K562 (cell line): ENCODE measurements around the gene CNPY2.

Source experiments
- EGR1 ChIP-seq: fragments of 450-650 bp; conservative IDR thresholded peaks from 2 replicates; pipeline ENCODE4 v1.6.1; 2017; ENCODE audit warnings: mild to moderate bottlenecking
- ZNF121 ChIP-seq: sonication (generic); formaldehyde crosslinking; conservative IDR thresholded peaks from 2 replicates; pipeline ENCODE4 v1.8.0; 2022; ENCODE audit warnings: missing genetic modification reagents

- TF ChIP-seq EGR1 = no peak
- no peak for TF ChIP-seq ZNF121 (CRISPR knock-in tag)
Observed at GRCh38 chr12:56348776-56349175, 33.0 kb upstream of the CNPY2 start.
